HG03457 (cell line): ENCODE measurements around the gene AK3.

ENCODE experiments used
- ATAC-seq: cut with Tn5 transposase; IDR thresholded peaks from one replicate; pipeline ENCODE4 v1.9.1; 2021; ENCODE audit warnings: moderate number of reproducible peaks; ENCODE audit not compliant: unreplicated experiment

AK3 gene

GRCh38 chr9:4750023-4750673, 9.1 kb upstream of the AK3 start:
- ATAC-seq = no peak

- no peak for ATAC-seq
Measured at GRCh38 chr9:4748612-4749011, 7.6 kb upstream of the AK3 start.

GRCh38 chr9:4746278-4747030, 5.5 kb upstream of the AK3 start:
- no peak for ATAC-seq

GRCh38 chr9:4743131-4743875, 2.3 kb upstream of the AK3 start:
- no peak for ATAC-seq

- ATAC-seq = no peak
Measured at GRCh38 chr9:4742246-4742645, 1.2 kb upstream of the AK3 start.

GRCh38 chr9:4741365-4742089, 525 bp upstream of the AK3 start:
- no peak for ATAC-seq

- ATAC-seq = no peak
Measured at GRCh38 chr9:4740388-4740637, 689 bp downstream of the AK3 start.

- ATAC-seq = no peak
Measured at GRCh38 chr9:4739587-4740387, 1.2 kb downstream of the AK3 start.

- no peak for ATAC-seq
Measured at GRCh38 chr9:4738866-4739586, 2.0 kb downstream of the AK3 start.

- ATAC-seq = no peak
Measured at GRCh38 chr9:4734150-4734549, 6.9 kb downstream of the AK3 start.

- no peak for ATAC-seq
Measured at GRCh38 chr9:4732890-4733289, 8.1 kb downstream of the AK3 start.

GRCh38 chr9:4727593-4727992, 13.4 kb downstream of the AK3 start:
- no peak for ATAC-seq

- no peak for ATAC-seq
Measured at GRCh38 chr9:4725706-4726442, 15.1 kb downstream of the AK3 start.

GRCh38 chr9:4721736-4722135, 19.3 kb downstream of the AK3 start:
- no peak for ATAC-seq

- no peak for ATAC-seq
Measured at GRCh38 chr9:4718911-4719310, 22.1 kb downstream of the AK3 start.

GRCh38 chr9:4717815-4718214, 23.2 kb downstream of the AK3 start:
- ATAC-seq = no peak

GRCh38 chr9:4716163-4716562, 24.8 kb downstream of the AK3 start:
- ATAC-seq = no peak

GRCh38 chr9:4714266-4715016, 26.6 kb downstream of the AK3 start:
- ATAC-seq = no peak

GRCh38 chr9:4713849-4714248, 27.2 kb downstream of the AK3 start:
- ATAC-seq = no peak
